WI38 (cell line): ENCODE measurements around the gene DCXR.

Experiments used
- H3K4me3 ChIP-seq: 2 replicates; pipeline ENCODE4 v1.5.1; 2011; ENCODE audit warnings: low read depth, mild to moderate bottlenecking, control low read depth, low read length
- CTCF ChIP-seq: IDR thresholded peaks from 2 replicates; pipeline ENCODE4 v1.5.1; 2012; ENCODE audit warnings: low read depth, mild to moderate bottlenecking, control low read depth, low read length

DCXR gene

GRCh38 chr17:82052638-82053059 lies 15.2 kb upstream of the DCXR start:
- H3K4me3 ChIP-seq = peak overlapping the region; percentile 85
- no peak for TF ChIP-seq CTCF

GRCh38 chr17:82051776-82052637 lies 14.5 kb upstream of the DCXR start, which contains the start of the genes GPS1 and RFNG:
GPS1 (plus strand) TSS chr17:82051898; CDS start chr17:82051932, 34 bp downstream.
RFNG (minus strand) TSS chr17:82051811; CDS start chr17:82051766, 45 bp downstream.
- TF ChIP-seq CTCF = no peak
- H3K4me3 ChIP-seq = peak within 1 kb of the TSS; percentile 85

GRCh38 chr17:82050761-82051641 lies 13.5 kb upstream of the DCXR start:
- no peak for TF ChIP-seq CTCF
- H3K4me3 ChIP-seq = peak overlapping the region; percentile 85

- H3K4me3 ChIP-seq = peak overlapping the region; percentile 85
- TF ChIP-seq CTCF = no peak
Observed at GRCh38 chr17:82050152-82050760, 12.8 kb upstream of the DCXR start.

- TF ChIP-seq CTCF = no peak
- H3K4me3 ChIP-seq = no peak overlapping the region
Observed at GRCh38 chr17:82049521-82049971, 12.0 kb upstream of the DCXR start.

- no peak for TF ChIP-seq CTCF
- H3K4me3 ChIP-seq = no peak overlapping the region
Observed at GRCh38 chr17:82049106-82049505, 11.6 kb upstream of the DCXR start.
